Fibroblast of lung (primary cell): ENCODE measurements around the gene SRGAP1. TPM values are rescaled to one million over a fixed set of nuclear protein-coding genes. Genes with fewer than 3 reads are reported as not detected.

Experiments
- DNase-seq, 2 donors: peaks; one replicate each; pipeline versions ENCODE4 v3.0.0 to v3.0.0-alpha.2; 2010; ENCODE audit warnings: low read depth in 2 of 2
- H2AFZ ChIP-seq: 2 replicates; pipeline ENCODE4 v1.5.1; 2012; ENCODE audit warnings: low read length, control low read depth, inconsistent platforms
- H3K27ac ChIP-seq: 2 replicates; pipeline ENCODE4 v1.5.1; 2011; ENCODE audit warnings: low read length, control low read depth; ENCODE audit not compliant: insufficient read depth
- H3K27me3 ChIP-seq: 2 replicates; pipeline ENCODE4 v1.5.1; 2011; ENCODE audit warnings: mild to moderate bottlenecking, low read length; ENCODE audit not compliant: control insufficient read depth, insufficient read depth
- H3K36me3 ChIP-seq: 2 replicates; pipeline ENCODE4 v1.5.1; 2011; ENCODE audit warnings: low read length; ENCODE audit not compliant: control insufficient read depth, insufficient read depth
- H3K4me1 ChIP-seq: 2 replicates; pipeline ENCODE4 v1.5.1; 2011; ENCODE audit warnings: low read length; ENCODE audit not compliant: control insufficient read depth, insufficient read depth; ENCODE audit errors: extremely low read depth
- H3K4me2 ChIP-seq: 2 replicates; pipeline ENCODE4 v1.5.1; 2011; ENCODE audit warnings: low read length, control low read depth; ENCODE audit not compliant: insufficient read depth; ENCODE audit errors: extremely low read depth
- H3K4me3 ChIP-seq, 4 experiments: fragments of 200-600 bp in 1 of 4; sonication (generic) in 1 of 4; replicated peaks in 1 of 4; 2 replicates each; pipeline ENCODE4 v1.5.1; 2011 to 2016; ENCODE audit warnings: low read length in 4 of 4, low read depth in 3 of 4, mild to moderate bottlenecking in 3 of 4, control low read depth in 2 of 4, inconsistent platforms in 1 of 4, mixed read lengths in 1 of 4; ENCODE audit not compliant: insufficient read depth in 1 of 4; ENCODE audit errors: control extremely low read depth in 1 of 4
- H3K79me2 ChIP-seq: 2 replicates; pipeline ENCODE4 v1.5.1; 2012; ENCODE audit warnings: mild to moderate bottlenecking, low read length, inconsistent platforms; ENCODE audit not compliant: control insufficient read depth, insufficient read depth
- H3K9ac ChIP-seq: 2 replicates; pipeline ENCODE4 v1.5.1; 2011; ENCODE audit warnings: mild to moderate bottlenecking, low read length, control low read depth; ENCODE audit not compliant: insufficient read depth
- H3K9me3 ChIP-seq: 2 replicates; pipeline ENCODE4 v1.5.1; 2012; ENCODE audit warnings: low read depth, low read length; ENCODE audit not compliant: control insufficient read depth, insufficient read depth
- H4K20me1 ChIP-seq: 2 replicates; pipeline ENCODE4 v1.5.1; 2011; ENCODE audit warnings: low read length; ENCODE audit not compliant: control insufficient read depth, insufficient read depth; ENCODE audit errors: extremely low read depth
- CTCF ChIP-seq, 2 donors: IDR thresholded peaks in 1 of 2; conservative IDR thresholded peaks in 1 of 2; 1 replicate in 1 of 2; 2 replicates in 1 of 2; pipeline ENCODE4 v1.5.1; 2011 to 2012; ENCODE audit warnings: low read length in 2 of 2, control low read depth in 1 of 2, inconsistent platforms in 1 of 2, low read depth in 1 of 2, mild to moderate bottlenecking in 1 of 2
- EZH2 ChIP-seq: IDR thresholded peaks from 2 replicates; pipeline ENCODE4 v1.5.1; 2012; ENCODE audit warnings: low read length, control low read depth, mild to moderate bottlenecking; ENCODE audit errors: missing control alignments
- polyA plus RNA-seq, 2 donors: library from polyadenylated mRNA; depleted of rRNA in 1 of 2; stranded (reverse) in 1 of 2; unstranded in 1 of 2; fragments of >200 nt; gene quantifications; 2 replicates each; pipeline ENCODE4 v1.2.1, GENCODE V29; 2011 to 2012; ENCODE audit warnings: missing spikeins in 1 of 2
- total RNA-seq: library from RNA; depleted of rRNA; stranded (reverse); fragments of >200 nt; gene quantifications from 2 replicates; pipeline ENCODE4 v1.2.1, GENCODE V29; 2014

The SRGAP1 gene
- total and polyA plus RNA-seq, 2 donors (not counting 1 experiment from before 2014, with no cell fraction given) = 18.9 to 30.2 TPM

GRCh38 chr12:64061868-64062375 lies 217.4 kb downstream of the SRGAP1 start:
- no peaks in the 10 kb centered on the region for H4K20me1 ChIP-seq
- no peak overlapping the region for H3K9ac ChIP-seq
- no peak overlapping the region for H3K4me3 ChIP-seq
- H3K27ac ChIP-seq = no peak overlapping the region
- peaks cover 8% of the 10 kb centered on the region for H3K36me3 ChIP-seq
- DNase-seq = no peak
- H3K4me1 ChIP-seq = no peaks in the 10 kb centered on the region
- H3K4me2 ChIP-seq = no peak overlapping the region
- H2AFZ ChIP-seq = no peak overlapping the region
- H3K27me3 ChIP-seq = no peaks in the 10 kb centered on the region
- H3K79me2 ChIP-seq = no peaks in the 10 kb centered on the region
- TF ChIP-seq EZH2 = no peak
- no peak for TF ChIP-seq CTCF (conservative IDR thresholded peaks at IDR 0.05 in 1 of 2, IDR thresholded peaks at IDR 0.05 in 1 of 2; ENCODE audit: low read depth in 1 of 2, low read length in 2 of 2)
- H3K9me3 ChIP-seq = no peaks in the 10 kb centered on the region

- no peaks in the 10 kb centered on the region for H3K27me3 ChIP-seq
- H4K20me1 ChIP-seq = no peaks in the 10 kb centered on the region
- H3K27ac ChIP-seq = no peak overlapping the region
- TF ChIP-seq CTCF (conservative IDR thresholded peaks at IDR 0.05 in 1 of 2, IDR thresholded peaks at IDR 0.05 in 1 of 2; ENCODE audit: low read depth in 1 of 2, low read length in 2 of 2) (no peak), EZH2 (no peak)
- no peaks in the 10 kb centered on the region for H3K79me2 ChIP-seq
- H3K9ac ChIP-seq = no peak overlapping the region
- peaks cover 8% of the 10 kb centered on the region for H3K36me3 ChIP-seq
- H3K9me3 ChIP-seq = no peaks in the 10 kb centered on the region
- H2AFZ ChIP-seq = no peak overlapping the region
- H3K4me3 ChIP-seq = no peak overlapping the region
- H3K4me1 ChIP-seq = no peaks in the 10 kb centered on the region
- DNase-seq = no peak
- H3K4me2 ChIP-seq = no peak overlapping the region
Measured at GRCh38 chr12:64063121-64063520, 218.6 kb downstream of the SRGAP1 start.

GRCh38 chr12:64064240-64064639 lies 219.7 kb downstream of the SRGAP1 start:
- Histone ChIP-seq H3K4me1 (no peaks in the 10 kb centered on the region), H3K4me2 (no peak overlapping the region), H3K4me3 (no peak overlapping the region), H3K9me3 (no peaks in the 10 kb centered on the region), H3K9ac (no peak overlapping the region), H3K36me3 (peaks cover 8% of the 10 kb centered on the region), H4K20me1 (no peaks in the 10 kb centered on the region), H3K27me3 (no peaks in the 10 kb centered on the region), H2AFZ (no peak overlapping the region), H3K27ac (no peak overlapping the region), H3K79me2 (no peaks in the 10 kb centered on the region)
- no peak for DNase-seq
- TF ChIP-seq CTCF (conservative IDR thresholded peaks at IDR 0.05 in 1 of 2, IDR thresholded peaks at IDR 0.05 in 1 of 2; ENCODE audit: low read depth in 1 of 2, low read length in 2 of 2) (no peak), EZH2 (no peak)
